K562 (cell line): Measurements from ENCODE around the gene RGPD8. TPM values are rescaled to one million over a fixed set of nuclear protein-coding genes. Genes with fewer than 3 reads are reported as not detected.

Source experiments
- CHD7 ChIP-seq: fragments of 200-600 bp; sonication (generic); IDR thresholded peaks from one replicate; pipeline ENCODE4 v1.6.1; 2012; ENCODE audit warnings: mild to moderate bottlenecking, low read depth, low read length, inconsistent platforms
- polyA plus RNA-seq, 8 experiments: library from polyadenylated mRNA; depleted of rRNA in 4 of 8; stranded (reverse) in 5 of 8; unstranded in 3 of 8; fragments of >200 nt; fragmentation: Nextera tagmentation in 2 of 8; fragmentation: Illumina TruSeq in 1 of 8; extraction: Ambion mirVana in 2 of 8; extraction: Trizol in 1 of 8; gene quantifications; 2 replicates each; pipeline versions ENCODE4 v1.2.1 to v1.2.3, GENCODE V29; 2011 to 2014; ENCODE audit warnings: inconsistent platforms in 1 of 8, missing spikeins in 1 of 8
- total RNA-seq, 7 experiments: library from RNA; depleted of rRNA in 6 of 7; stranded (reverse); fragments of >200 nt in 6 of 7; fragmentation: Illumina TruSeq in 2 of 7; extraction: Trizol in 2 of 7; gene quantifications; 2 replicates each; pipeline versions ENCODE4 v1.2.1 to v1.2.3, GENCODE V29; 2011 to 2021; ENCODE audit warnings: low replicate concordance in 1 of 7

Gene RGPD8
- total and polyA plus RNA-seq, 9 of the 15 experiments (the other 6 are each of a cell fraction or from before 2014, with no cell fraction given): 0.03 to 0.47 (median 0.12) TPM; not detected in 1

- peak; percentile 6 for TF ChIP-seq CHD7
- TF ChIP-seq, all 486 proteins: peak for 2
These were observed 92.8 kb downstream of the RGPD8 start (continued) for GRCh38 chr2:112340475-112341267.
